Bronchus fibroblast of lung (primary cell): Measurements from ENCODE around the gene RIC1. TPM values are rescaled to one million over a fixed set of nuclear protein-coding genes. Genes with fewer than 3 reads are reported as not detected.

Source experiments
- total RNA-seq: library from RNA; depleted of rRNA; stranded (reverse); fragments of >200 nt; gene quantifications from 2 replicates; pipeline ENCODE4 v1.2.3, GENCODE V29; 2015

Gene RIC1, protein sequence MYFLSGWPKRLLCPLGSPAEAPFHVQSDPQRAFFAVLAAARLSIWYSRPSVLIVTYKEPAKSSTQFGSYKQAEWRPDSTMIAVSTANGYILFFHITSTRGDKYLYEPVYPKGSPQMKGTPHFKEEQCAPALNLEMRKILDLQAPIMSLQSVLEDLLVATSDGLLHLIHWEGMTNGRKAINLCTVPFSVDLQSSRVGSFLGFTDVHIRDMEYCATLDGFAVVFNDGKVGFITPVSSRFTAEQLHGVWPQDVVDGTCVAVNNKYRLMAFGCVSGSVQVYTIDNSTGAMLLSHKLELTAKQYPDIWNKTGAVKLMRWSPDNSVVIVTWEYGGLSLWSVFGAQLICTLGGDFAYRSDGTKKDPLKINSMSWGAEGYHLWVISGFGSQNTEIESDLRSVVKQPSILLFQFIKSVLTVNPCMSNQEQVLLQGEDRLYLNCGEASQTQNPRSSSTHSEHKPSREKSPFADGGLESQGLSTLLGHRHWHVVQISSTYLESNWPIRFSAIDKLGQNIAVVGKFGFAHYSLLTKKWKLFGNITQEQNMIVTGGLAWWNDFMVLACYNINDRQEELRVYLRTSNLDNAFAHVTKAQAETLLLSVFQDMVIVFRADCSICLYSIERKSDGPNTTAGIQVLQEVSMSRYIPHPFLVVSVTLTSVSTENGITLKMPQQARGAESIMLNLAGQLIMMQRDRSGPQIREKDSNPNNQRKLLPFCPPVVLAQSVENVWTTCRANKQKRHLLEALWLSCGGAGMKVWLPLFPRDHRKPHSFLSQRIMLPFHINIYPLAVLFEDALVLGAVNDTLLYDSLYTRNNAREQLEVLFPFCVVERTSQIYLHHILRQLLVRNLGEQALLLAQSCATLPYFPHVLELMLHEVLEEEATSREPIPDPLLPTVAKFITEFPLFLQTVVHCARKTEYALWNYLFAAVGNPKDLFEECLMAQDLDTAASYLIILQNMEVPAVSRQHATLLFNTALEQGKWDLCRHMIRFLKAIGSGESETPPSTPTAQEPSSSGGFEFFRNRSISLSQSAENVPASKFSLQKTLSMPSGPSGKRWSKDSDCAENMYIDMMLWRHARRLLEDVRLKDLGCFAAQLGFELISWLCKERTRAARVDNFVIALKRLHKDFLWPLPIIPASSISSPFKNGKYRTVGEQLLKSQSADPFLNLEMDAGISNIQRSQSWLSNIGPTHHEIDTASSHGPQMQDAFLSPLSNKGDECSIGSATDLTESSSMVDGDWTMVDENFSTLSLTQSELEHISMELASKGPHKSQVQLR (N-terminal part only)
- 14.1 and 16.8 TPM in 2 replicates for total RNA-seq

DNA sequence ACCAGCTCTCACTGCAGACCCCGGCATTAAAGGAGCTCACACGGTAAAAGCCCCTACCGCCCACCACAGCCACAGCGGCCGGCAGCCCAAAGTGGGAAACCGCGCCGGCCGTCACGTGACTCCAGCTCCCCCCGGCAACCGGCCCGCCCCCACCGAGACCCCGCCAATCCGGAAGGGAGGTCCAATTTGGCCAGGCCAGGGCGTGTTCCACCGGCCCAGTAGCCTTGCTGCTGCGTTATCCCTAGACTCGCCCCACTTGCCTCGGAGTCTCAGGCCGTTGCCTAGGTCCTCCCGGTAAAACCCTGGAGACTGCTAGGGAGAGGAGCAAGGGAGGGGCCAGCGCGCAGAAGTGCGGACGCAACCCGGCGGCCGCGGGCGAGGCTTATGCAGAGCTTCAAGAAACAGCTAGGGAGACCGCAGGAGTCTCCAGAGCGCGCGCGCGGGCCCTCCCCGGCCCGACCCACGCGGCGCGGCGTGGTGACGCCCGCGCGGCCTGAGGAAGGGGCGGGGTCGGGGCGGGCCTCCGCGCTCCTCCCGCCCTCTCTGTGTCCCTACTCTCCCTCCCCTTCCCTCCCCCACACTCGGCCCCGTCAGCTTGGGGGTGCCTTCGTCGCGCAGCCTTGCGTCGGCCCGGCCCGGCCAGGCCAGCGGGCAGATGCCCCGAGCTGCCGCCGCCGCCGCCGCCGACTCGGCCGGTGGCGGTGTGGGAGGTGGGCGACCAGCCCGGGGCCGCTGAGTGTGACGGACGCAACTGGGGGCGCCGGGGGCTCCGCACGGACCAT, at the start of gene RIC1:
TSS of gene RIC1 (plus strand) at position 578 of the 782 bp plus-strand sequence. CDS start at position 781, 203 bp downstream.

Other genes with a start within 250 kb of the RIC1 start
- gene PLGRKT, start 191.2 kb upstream of the RIC1 start, total RNA-seq: 35.4 and 43.5 TPM in 2 replicates
- 2.5 and 2.9 TPM in 2 replicates for gene CD274, start 178.6 kb upstream of the RIC1 start, total RNA-seq
- 3.0 and 4.9 TPM in 2 replicates for gene PDCD1LG2, start 118.6 kb upstream of the RIC1 start, total RNA-seq
- gene ERMP1, start 204.0 kb downstream of the RIC1 start, total RNA-seq: 4.0 and 5.0 TPM in 2 replicates